ENCODE measurements around the gene MROH7.

MROH7 gene

DNA sequence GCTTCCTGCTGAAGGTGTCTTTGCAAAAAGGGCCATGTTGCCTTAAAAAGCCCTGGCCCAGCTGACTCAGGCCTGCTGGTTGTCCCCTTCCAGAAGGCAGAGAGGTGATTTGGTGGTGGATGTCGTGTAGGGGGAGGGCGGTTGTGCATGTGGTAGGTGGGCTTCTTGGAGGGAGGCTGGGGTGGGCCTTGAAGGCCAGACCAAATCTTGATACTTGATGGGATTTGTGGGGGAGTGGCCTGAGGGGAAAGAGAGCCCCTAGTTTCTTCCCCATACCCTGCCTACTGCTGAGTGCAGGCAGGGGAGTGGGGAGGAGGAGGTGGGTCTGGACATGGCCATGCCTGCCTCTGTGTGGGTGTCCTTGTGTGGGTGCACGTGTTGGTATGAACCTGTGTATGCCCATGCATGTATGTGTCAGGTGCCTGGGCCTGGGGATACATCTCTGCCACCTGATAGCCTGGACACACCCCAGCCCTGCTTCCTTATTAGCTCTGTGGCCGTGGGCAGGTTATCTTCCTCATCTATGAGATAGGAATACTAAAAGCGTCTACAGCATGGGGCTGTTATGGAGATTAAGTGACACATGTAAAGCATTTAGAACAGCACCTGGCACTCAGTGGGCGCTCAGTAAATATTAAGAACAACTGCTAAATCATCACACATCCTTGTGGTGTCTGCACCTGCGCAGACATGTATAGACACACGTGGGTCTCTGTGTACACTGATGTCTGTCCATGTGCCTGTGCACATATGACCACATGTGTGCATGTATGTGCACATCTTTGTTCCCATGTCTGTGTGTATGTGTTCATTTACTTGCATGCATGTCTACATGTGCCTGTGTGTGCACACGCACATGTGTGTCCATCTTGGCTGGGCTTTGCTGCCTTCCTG is 35.2 kb upstream of the MROH7 start:
- TF ChIP-seq FOXP2 (optimal IDR thresholded peaks at IDR 0.05; ENCODE audit: borderline replicate concordance, extremely low read depth, extremely low read length, insufficient read depth), result no peak
- no peak for TF ChIP-seq SIN3A (IDR thresholded peaks at IDR 0.05; ENCODE audit: borderline replicate concordance, insufficient read depth, low read length)
- TF ChIP-seq POLR2AphosphoS5 (IDR thresholded peaks at IDR 0.05; ENCODE audit: low read depth, low read length), result no peak
- TF ChIP-seq, protein P1, sequence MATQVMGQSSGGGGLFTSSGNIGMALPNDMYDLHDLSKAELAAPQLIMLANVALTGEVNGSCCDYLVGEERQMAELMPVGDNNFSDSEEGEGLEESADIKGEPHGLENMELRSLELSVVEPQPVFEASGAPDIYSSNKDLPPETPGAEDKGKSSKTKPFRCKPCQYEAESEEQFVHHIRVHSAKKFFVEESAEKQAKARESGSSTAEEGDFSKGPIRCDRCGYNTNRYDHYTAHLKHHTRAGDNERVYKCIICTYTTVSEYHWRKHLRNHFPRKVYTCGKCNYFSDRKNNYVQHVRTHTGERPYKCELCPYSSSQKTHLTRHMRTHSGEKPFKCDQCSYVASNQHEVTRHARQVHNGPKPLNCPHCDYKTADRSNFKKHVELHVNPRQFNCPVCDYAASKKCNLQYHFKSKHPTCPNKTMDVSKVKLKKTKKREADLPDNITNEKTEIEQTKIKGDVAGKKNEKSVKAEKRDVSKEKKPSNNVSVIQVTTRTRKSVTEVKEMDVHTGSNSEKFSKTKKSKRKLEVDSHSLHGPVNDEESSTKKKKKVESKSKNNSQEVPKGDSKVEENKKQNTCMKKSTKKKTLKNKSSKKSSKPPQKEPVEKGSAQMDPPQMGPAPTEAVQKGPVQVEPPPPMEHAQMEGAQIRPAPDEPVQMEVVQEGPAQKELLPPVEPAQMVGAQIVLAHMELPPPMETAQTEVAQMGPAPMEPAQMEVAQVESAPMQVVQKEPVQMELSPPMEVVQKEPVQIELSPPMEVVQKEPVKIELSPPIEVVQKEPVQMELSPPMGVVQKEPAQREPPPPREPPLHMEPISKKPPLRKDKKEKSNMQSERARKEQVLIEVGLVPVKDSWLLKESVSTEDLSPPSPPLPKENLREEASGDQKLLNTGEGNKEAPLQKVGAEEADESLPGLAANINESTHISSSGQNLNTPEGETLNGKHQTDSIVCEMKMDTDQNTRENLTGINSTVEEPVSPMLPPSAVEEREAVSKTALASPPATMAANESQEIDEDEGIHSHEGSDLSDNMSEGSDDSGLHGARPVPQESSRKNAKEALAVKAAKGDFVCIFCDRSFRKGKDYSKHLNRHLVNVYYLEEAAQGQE (IDR thresholded peaks at IDR 0.05; ENCODE audit: insufficient read depth in 1 of 2, low read depth in 2 of 2, low read length in 2 of 2), result no peak
- TF ChIP-seq TAF1 (IDR thresholded peaks at IDR 0.05; ENCODE audit: borderline replicate concordance, insufficient read depth, low read length), result no peak

DNA sequence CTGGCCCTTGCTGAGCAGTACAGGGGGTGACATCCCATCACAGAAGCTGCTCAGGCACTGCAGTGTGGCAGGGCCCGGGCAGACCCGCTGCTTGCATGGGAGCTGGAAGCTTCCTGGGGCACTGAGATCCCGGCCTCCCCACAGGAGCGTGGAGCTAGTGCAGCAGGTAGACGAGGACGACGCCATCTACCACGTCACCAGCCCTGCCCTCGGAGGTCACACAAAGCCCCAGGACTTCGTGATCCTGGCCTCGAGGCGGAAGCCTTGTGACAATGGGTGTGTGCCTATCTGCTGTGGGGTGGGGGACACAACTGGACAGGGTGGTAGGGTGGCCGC is 34.6 kb upstream of the MROH7 start:
- no peak for TF ChIP-seq POLR2AphosphoS5 (IDR thresholded peaks at IDR 0.05; ENCODE audit: low read depth, low read length)
- TF ChIP-seq SIN3A (IDR thresholded peaks at IDR 0.05; ENCODE audit: borderline replicate concordance, insufficient read depth, low read length), result no peak
- TF ChIP-seq, protein P1 (IDR thresholded peaks at IDR 0.05; ENCODE audit: insufficient read depth in 1 of 2, low read depth in 2 of 2, low read length in 2 of 2), result no peak
- no peak for TF ChIP-seq TAF1 (IDR thresholded peaks at IDR 0.05; ENCODE audit: borderline replicate concordance, insufficient read depth, low read length)
- no peak for TF ChIP-seq FOXP2 (optimal IDR thresholded peaks at IDR 0.05; ENCODE audit: borderline replicate concordance, extremely low read depth, extremely low read length, insufficient read depth)

GRCh38 chr1:54607821-54608565 is 33.6 kb upstream of the MROH7 start:
- TF ChIP-seq FOXP2 (optimal IDR thresholded peaks at IDR 0.05; ENCODE audit: borderline replicate concordance, extremely low read depth, extremely low read length, insufficient read depth) (no peak), SIN3A (IDR thresholded peaks at IDR 0.05; ENCODE audit: borderline replicate concordance, insufficient read depth, low read length) (no peak), POLR2AphosphoS5 (IDR thresholded peaks at IDR 0.05; ENCODE audit: low read depth, low read length) (no peak), TAF1 (IDR thresholded peaks at IDR 0.05; ENCODE audit: borderline replicate concordance, insufficient read depth, low read length) (no peak)
- TF ChIP-seq, protein P1 (IDR thresholded peaks at IDR 0.05; ENCODE audit: insufficient read depth in 1 of 2, low read depth in 2 of 2, low read length in 2 of 2), result no peak

GRCh38 chr1:54608566-54609230 is 32.9 kb upstream of the MROH7 start:
- TF ChIP-seq FOXP2 (optimal IDR thresholded peaks at IDR 0.05; ENCODE audit: borderline replicate concordance, extremely low read depth, extremely low read length, insufficient read depth) (no peak), POLR2AphosphoS5 (IDR thresholded peaks at IDR 0.05; ENCODE audit: low read depth, low read length) (no peak), SIN3A (IDR thresholded peaks at IDR 0.05; ENCODE audit: borderline replicate concordance, insufficient read depth, low read length) (no peak), TAF1 (IDR thresholded peaks at IDR 0.05; ENCODE audit: borderline replicate concordance, insufficient read depth, low read length) (no peak)
- TF ChIP-seq, protein P1 (IDR thresholded peaks at IDR 0.05; ENCODE audit: insufficient read depth in 1 of 2, low read depth in 2 of 2, low read length in 2 of 2), result no peak

Measured in PFSK-1 (cell line).